HG02642 (cell line): ENCODE measurements around the gene AQP5.

Experiments used
- ATAC-seq: cut with Tn5 transposase; IDR thresholded peaks from one replicate; pipeline ENCODE4 v1.9.1; 2021; ENCODE audit warnings: mild to moderate bottlenecking; ENCODE audit not compliant: unreplicated experiment, poor library complexity

The AQP5 gene

GRCh38 chr12:49962861-49963765 lies 1.4 kb downstream of the AQP5 start:
- ATAC-seq, result no peak

DNA sequence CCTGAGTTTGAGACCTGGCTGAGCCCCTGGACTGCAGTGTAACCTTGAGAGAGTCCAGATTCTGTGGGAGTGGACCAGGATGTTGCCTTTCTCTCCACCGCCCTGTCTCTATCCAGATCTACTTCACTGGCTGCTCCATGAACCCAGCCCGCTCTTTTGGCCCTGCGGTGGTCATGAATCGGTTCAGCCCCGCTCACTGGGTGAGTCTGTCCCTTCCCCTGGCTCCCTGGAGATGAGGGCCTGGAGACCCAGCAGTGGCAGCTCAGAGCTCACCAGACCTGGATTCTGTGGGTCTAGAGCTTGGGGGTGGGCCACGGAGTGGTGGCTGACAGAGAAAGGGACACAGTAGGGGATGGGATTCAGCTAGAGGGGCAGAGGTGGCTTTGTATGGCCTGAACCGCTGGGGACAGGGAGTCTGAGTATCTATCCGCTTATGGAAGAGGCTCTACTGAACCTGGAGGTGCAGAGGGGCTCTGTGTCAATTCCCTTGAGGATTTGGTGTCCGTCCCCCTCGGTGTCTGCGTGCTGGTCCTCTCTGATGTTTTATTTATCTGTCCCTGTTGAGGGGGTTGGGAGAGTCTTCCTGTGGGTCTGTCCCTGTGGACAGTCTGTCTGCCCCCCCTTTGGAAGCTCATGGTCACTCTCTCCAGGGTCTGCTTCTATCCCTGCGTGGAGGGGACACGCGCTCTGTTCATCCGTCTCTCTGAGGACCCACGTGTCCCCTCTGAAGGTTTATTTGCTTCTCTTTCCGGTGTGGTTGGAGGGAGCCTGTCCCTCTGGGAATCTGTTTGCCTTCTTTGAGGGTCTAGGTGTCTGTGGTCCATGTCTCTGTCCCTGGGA lies 2.5 kb downstream of the AQP5 start:
- ATAC-seq, result no peak

DNA sequence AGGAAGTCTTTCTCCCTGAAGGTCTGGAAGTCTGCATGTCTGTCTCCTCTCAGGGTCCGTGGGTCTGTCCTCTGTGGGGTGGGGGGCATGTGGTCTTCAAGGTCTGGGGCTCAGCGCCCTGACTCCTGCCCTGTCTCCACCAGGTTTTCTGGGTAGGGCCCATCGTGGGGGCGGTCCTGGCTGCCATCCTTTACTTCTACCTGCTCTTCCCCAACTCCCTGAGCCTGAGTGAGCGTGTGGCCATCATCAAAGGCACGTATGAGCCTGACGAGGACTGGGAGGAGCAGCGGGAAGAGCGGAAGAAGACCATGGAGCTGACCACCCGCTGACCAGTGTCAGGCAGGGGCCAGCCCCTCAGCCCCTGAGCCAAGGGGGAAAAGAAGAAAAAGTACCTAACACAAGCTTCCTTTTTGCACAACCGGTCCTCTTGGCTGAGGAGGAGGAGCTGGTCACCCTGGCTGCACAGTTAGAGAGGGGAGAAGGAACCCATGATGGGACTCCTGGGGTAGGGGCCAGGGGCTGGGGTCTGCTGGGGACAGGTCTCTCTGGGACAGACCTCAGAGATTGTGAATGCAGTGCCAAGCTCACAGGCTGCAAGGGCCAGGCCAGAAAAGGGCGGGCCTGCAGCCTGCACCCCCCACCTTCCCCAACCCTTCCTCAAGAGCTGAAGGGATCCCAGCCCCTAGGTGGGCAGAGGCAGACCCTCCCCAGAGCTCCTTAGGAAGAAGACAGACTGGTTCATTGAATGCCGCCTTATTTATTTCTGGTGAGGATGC lies 3.4 kb downstream of the AQP5 start:
- no peak for ATAC-seq

DNA sequence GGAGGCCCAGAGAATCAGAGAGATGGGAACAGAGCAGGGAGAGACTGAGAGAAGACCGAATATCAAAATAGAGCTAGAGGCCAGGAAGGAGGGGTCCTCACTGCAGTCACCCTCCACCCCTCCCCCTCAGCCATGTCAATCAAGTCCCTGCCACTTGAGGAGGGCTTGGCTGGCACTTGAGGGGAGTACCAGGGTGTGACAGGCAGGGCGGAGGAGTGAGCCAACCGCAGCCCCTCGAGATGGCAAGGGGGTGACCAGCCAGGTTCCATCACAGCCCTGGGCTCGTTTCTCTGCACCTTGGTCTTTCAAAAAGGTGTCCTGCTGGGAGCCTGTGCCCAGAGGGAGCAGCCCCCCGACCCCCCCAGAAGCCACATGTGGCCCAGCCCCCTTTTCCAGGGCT lies 4.2 kb downstream of the AQP5 start:
- ATAC-seq, result no peak

- no peak for ATAC-seq
Measured at GRCh38 chr12:49966511-49967041, 4.9 kb downstream of the AQP5 start.

GRCh38 chr12:49967042-49967776 lies 5.5 kb downstream of the AQP5 start:
- peak; percentile 73 for ATAC-seq

GRCh38 chr12:49967777-49968250 lies 6.1 kb downstream of the AQP5 start:
- no peak for ATAC-seq

GRCh38 chr12:49968471-49968870 lies 6.8 kb downstream of the AQP5 start:
- no peak for ATAC-seq

DNA sequence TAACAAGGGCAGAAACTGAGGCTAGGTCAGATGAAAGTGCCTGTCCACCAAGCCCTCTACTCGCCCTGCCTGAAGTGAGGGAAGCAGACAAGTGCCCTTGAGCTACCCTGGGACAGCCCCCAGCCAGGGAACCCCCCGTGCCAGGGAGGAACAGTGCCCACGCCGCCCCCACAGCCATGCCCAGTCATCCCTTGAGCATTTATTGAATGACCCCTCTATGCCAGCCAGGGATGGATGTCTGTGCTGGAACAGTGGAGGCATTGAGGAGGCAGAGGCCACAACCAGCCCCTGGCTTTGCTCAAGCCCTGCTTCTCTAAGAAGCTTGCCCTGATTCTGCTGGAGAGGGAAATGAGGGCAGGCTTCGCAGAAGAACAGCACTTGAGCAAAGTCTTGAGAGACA lies 7.4 kb downstream of the AQP5 start:
- ATAC-seq, result no peak

DNA sequence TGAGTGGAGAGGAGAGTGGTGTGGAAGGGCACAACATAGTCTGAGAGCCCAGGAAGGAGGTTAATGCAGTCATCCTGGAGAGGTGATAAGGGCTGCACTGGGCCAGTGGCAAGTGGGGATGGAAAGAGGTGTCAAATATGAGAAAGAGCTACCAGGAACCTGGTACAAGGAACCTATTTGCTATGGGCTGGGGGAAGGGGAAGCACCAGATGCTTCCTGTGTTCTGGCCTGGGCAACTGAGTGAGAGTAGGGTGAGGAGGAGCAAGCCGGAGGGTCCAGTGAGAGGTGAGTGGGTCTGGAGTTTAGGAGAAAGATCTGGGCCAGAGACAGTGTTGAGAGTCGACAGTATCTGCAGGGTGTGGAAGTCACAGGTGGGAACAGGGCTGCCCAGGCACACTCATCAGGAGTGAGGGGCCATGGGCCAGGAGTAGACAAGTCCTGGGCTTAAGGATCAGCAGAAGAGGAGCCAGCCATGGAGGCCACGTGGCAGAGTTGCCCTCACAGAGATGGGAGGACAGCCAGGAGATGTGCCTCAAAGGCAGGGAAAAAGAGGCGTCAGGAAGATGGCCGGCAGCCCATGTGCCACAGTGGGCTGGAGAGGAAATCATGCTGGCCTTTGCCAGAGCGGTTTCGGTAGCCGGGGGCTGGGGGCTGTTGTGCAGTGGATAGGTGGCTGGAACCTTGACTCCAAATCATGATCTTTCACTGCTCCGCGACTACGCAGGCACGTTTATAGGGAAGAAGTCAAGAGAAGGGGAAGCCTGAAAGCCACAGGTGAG lies 8.2 kb downstream of the AQP5 start:
- ATAC-seq, result no peak

- ATAC-seq, result no peak
Measured at GRCh38 chr12:49970658-49971057, 9.0 kb downstream of the AQP5 start.

DNA sequence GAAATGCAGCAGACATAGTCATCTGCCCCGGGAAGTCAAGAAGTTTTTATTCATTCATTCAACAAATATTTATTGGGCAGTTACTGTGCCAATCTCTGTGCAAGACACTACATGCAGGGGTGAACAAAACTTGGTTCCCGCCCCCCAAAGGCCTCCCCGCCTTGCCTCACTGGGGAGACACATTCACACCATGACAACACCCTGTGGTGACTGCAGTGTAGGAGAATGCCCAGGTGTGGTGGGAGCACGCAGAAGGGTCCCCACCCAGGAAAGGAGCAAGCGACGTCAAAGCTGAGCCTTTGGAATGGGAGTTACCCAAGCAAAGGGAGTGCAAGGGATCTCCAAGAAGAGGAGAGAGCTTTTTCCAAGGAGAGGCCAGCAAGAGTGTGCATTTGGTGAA lies 9.5 kb downstream of the AQP5 start:
- no peak for ATAC-seq

DNA sequence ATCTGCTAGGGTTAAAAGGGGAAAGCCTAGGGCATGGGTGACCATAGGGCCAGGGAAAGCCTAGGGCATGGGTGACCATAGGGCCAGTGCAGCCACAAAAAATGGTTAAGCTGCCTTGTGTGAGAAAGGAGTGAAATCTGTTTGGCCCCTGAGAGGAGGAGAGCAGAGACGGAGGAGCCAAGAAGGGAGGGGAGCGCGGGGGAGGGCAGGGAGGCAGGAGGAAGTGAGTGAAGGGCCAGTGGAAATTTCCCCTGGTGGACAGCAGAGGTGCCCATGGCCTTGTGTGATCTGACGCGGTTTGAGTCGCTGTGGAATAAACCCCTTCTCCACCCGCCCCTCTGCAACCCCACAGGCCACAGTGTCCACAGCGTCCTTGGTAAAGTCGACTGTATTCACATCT lies 10.5 kb downstream of the AQP5 start:
- ATAC-seq, result no peak

- ATAC-seq, result no peak
Measured at GRCh38 chr12:49972641-49973360, 11.1 kb downstream of the AQP5 start, which contains the start of gene AQP6. AQP6 (plus strand) TSS chr12:49972947; CDS start chr12:49973174, 227 bp downstream.

GRCh38 chr12:49973361-49973830 lies 11.7 kb downstream of the AQP5 start:
- ATAC-seq, result no peak

- no peak for ATAC-seq
Measured at GRCh38 chr12:49974231-49974675, 12.6 kb downstream of the AQP5 start.

DNA sequence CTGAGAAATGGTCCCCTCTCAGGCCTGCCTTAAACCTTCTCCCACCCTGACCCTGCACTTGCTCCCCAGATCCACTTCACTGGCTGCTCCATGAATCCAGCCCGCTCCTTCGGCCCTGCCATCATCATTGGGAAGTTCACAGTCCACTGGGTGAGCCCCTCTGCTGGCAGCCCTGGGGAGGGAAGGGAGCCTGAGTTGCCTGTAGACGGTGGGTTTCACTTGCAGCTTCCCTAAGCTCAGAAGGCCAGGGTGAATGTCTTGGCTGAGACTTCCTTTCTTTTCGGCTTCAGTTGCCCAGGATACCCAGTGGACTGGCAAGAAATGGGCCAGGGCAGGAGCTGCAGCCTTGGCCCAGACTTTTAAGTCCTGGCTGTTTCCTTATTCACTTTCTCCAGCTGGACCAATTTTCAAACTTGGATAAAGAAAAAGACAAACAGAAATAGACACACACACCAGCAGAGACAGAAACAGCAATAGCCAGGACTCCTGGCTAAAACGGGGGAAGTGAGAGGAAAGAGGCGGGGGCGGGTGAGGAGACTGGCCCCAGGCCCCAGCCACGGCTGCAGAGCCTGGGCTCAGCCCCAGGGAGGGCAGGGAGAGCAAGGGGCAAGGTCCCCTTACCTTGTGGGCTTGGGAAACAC lies 13.1 kb downstream of the AQP5 start:
- no peak for ATAC-seq
